Naive thymus-derived CD8-positive, alpha-beta T cell (primary cell): ENCODE data around the gene VWCE. TPM values are rescaled to one million over a fixed set of nuclear protein-coding genes. Genes with fewer than 3 reads are reported as not detected.

Experiments used
- ATAC-seq, 2 donors: fragments of 150-1000 bp; cut with Tn5 transposase in 1 of 2; sonication (Bioruptor Pico), chemical (Tn5 transposase) in 1 of 2; 1 replicate in 1 of 2; 2 replicates in 1 of 2; pipeline ENCODE4 v1.10.0; 2021; ENCODE audit warnings: mild to moderate bottlenecking in 2 of 2, moderate library complexity in 2 of 2
- POLR2A ChIA-PET: fragments of 350-600 bp; sonication (Branson Sonifier 250); formaldehyde crosslinking; loops from one replicate; lab custom pipeline; 2021; ENCODE audit warnings: antibody characterized with exemption; lab: Charles Lee
- DNase-seq, 10 donors: peaks; one replicate each; pipeline versions ENCODE4 v3.0.0 to v3.0.0-alpha.2; 2020 to 2022
- H3K27ac Mint-ChIP-seq, 10 donors: one replicate each; pipeline ENCODE4 v1.8.0; 2020 to 2022; ENCODE audit warnings: mild to moderate bottlenecking in 10 of 10, mixed read lengths in 10 of 10, moderate library complexity in 4 of 10, inconsistent platforms in 1 of 10
- H3K27me3 Mint-ChIP-seq, 5 donors: one replicate each; pipeline ENCODE4 v1.8.0; 2021 to 2022; ENCODE audit warnings: mixed read lengths in 5 of 5
- H3K36me3 Mint-ChIP-seq, 3 donors: one replicate each; pipeline ENCODE4 v1.8.0; 2020 to 2022; ENCODE audit warnings: mixed read lengths in 3 of 3, mild to moderate bottlenecking in 2 of 3, inconsistent platforms in 1 of 3
- H3K4me1 Mint-ChIP-seq, 4 donors: one replicate each; pipeline ENCODE4 v1.8.0; 2021 to 2022; ENCODE audit warnings: mixed read lengths in 4 of 4
- H3K4me3 Mint-ChIP-seq, 10 donors: one replicate each; pipeline ENCODE4 v1.8.0; 2020 to 2022; ENCODE audit warnings: mild to moderate bottlenecking in 10 of 10, mixed read lengths in 10 of 10, moderate library complexity in 6 of 10, inconsistent platforms in 1 of 10
- H3K9me3 Mint-ChIP-seq, 9 donors: one replicate each; pipeline ENCODE4 v1.8.0; 2020 to 2022; ENCODE audit warnings: mixed read lengths in 9 of 9, mild to moderate bottlenecking in 3 of 9, inconsistent platforms in 1 of 9, moderate library complexity in 1 of 9
- polyA plus RNA-seq, 3 donors: library from polyadenylated mRNA; unstranded; fragments of 300-500 nt; fragmentation: Illumina TruSeq; gene quantifications; one replicate each; pipeline ENCODE4 v1.2.3, GENCODE V29; 2021
- total RNA-seq, 8 experiments: library from RNA in 2 of 8; stranded (reverse) in 2 of 8; gene quantifications; one replicate each; pipeline ENCODE4 v1.2.3 and lab custom pipeline; 2021 to 2026

Gene VWCE
- total and polyA plus RNA-seq, 5 experiments from 2014 or later = 0.94 to 0.99 TPM; not detected in 3

DNA sequence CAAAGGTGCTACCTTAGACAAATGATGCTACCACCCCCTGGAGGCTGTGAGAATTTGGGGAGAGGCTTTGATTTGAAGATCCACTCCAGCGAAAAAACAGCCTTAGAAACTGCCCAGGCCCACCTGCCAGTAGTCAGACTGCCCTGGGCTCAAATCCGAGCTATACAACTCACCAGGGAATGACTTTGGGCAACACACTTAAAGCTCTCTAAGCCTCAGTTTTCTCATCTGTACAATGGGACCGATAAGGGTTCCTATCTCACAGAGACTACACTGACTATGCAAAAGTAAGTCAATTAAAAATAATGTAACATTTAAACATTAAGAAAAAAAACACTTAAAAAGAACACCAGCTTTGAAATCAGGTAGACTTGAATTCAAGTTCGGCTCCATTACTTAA is 19.9 kb downstream of the VWCE start:
- Mint-ChIP-seq H3K36me3 (no peaks in the 10 kb centered on the region), H3K4me1 (peaks cover 0 to 4% (median 0%) of the 10 kb centered on the region in 4 donors), H3K4me3 (no peak overlapping the region), H3K9me3 (no peaks in the 10 kb centered on the region), H3K27me3 (peaks cover 0 to 2% (median 0%) of the 10 kb centered on the region in 5 donors), H3K27ac (no peak overlapping the region)
- DNase-seq = no peak
- POLR2A ChIA-PET = no interaction called here
- no peak for ATAC-seq

- Mint-ChIP-seq H3K27ac (peak overlapping the region in 1 of 10 donors; percentile 37), H3K36me3 (no peaks in the 10 kb centered on the region), H3K27me3 (peaks cover 0 to 2% (median 0%) of the 10 kb centered on the region in 5 donors), H3K4me1 (peaks cover 0 to 4% (median 0%) of the 10 kb centered on the region in 4 donors), H3K9me3 (no peaks in the 10 kb centered on the region), H3K4me3 (no peak overlapping the region)
- POLR2A ChIA-PET = no interaction called here
- ATAC-seq (no peak), DNase-seq (no peak)
Observed at GRCh38 chr11:61274084-61274483, 21.0 kb downstream of the VWCE start.

DNA sequence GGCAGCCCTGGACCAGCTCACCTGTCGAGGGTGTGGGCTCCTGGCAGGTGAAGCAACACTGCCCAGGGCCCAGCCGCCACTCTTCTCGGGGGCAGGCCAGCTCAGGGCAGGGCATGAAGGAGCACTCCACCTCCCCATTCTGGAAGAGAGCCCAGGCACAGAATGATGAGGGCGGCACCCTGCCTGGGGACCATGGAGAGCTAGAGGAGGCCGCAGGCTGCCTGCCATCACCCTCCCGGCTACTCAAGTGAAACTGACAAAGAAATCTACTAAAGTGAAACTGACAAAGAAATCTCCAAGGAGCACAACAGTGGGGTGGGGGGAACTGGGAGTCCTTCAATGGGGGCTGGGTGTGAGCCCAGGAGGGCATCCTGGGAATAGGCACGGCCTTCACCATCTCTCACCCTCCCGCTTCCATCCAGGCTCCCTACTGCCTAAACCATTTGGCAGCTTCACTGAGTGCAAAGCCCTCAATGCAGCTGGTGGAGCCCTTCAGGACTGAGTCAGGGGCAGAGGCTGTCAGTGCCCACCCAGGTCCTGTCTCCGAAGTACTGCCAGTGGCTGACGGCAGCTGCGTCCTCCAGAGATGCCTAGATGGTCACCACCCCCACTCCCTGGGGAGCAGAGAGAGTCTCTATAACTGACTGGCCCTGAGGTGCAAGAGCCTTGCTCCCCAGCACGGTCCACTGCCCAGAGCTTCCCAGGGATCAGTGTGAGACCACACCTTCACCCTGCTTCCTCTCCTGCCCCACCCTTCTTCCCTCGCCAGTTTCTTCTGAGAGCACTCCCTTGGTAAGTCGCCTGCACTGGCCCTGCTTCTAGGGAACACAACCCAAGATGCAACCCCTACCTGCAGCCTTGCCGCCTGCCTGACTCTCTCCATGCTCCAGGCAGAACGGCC is 21.7 kb downstream of the VWCE start:
- DNase-seq (no peak), ATAC-seq (no peak)
- Mint-ChIP-seq H3K4me3 (no peak overlapping the region), H3K27me3 (peaks cover 0 to 2% (median 0%) of the 10 kb centered on the region in 5 donors), H3K27ac (no peak overlapping the region), H3K9me3 (no peaks in the 10 kb centered on the region), H3K4me1 (peaks cover 0 to 4% (median 0%) of the 10 kb centered on the region in 4 donors), H3K36me3 (no peaks in the 10 kb centered on the region)
- POLR2A ChIA-PET = no interaction called here

- POLR2A ChIA-PET = no interaction called here
- ATAC-seq (no peak), DNase-seq (no peak)
- no peak overlapping the region for H3K27ac Mint-ChIP-seq
- no peaks in the 10 kb centered on the region for H3K4me1 Mint-ChIP-seq
- no peaks in the 10 kb centered on the region for H3K36me3 Mint-ChIP-seq
- H3K4me3 Mint-ChIP-seq = no peak overlapping the region
- peaks cover 0 to 1% (median 0%) of the 10 kb centered on the region in 5 donors for H3K27me3 Mint-ChIP-seq
- no peaks in the 10 kb centered on the region for H3K9me3 Mint-ChIP-seq
Observed at GRCh38 chr11:61272731-61273130, 22.4 kb downstream of the VWCE start.

DNA sequence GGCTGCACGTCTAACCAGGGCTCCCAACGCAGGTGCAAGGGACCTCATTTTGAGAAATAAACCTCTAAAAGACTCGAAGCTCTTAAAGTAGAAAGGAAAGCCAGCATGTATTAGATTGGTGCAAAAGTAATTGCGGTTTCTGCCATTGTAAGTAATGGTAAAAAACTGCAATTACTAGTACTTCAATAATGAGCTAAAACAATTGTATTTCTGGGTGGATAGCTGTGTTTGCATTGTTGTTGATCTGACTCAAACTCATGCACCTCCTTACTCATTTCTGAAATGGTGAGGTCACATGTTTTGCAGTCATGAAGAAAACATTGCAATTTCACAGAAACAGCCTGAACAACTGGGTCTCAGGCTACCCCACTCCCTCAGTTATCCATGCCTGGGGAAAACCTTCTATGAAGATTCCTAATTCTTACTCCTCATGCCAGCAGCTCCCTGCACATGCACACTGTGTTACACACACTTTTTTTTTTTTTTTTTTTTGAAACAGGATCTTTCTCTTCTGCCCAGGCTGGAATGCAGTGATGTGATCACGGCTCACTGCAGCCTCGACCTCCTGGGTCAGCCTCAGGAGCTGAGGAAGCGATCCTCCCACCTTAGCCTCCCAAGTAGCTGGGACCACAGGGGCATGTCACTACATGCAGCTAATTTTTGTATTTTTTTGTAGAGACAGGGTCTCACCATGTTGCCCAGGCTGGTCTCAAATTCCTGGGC is 24.6 kb downstream of the VWCE start:
- H3K36me3 Mint-ChIP-seq = no peaks in the 10 kb centered on the region
- H3K27ac Mint-ChIP-seq = no peak overlapping the region
- ATAC-seq (no peak), DNase-seq (no peak)
- H3K9me3 Mint-ChIP-seq = no peaks in the 10 kb centered on the region
- H3K4me1 Mint-ChIP-seq = no peaks in the 10 kb centered on the region
- no peak overlapping the region for H3K4me3 Mint-ChIP-seq
- POLR2A ChIA-PET = no interaction called here
- H3K27me3 Mint-ChIP-seq = peaks cover 0 to 1% (median 0%) of the 10 kb centered on the region in 5 donors

DNA sequence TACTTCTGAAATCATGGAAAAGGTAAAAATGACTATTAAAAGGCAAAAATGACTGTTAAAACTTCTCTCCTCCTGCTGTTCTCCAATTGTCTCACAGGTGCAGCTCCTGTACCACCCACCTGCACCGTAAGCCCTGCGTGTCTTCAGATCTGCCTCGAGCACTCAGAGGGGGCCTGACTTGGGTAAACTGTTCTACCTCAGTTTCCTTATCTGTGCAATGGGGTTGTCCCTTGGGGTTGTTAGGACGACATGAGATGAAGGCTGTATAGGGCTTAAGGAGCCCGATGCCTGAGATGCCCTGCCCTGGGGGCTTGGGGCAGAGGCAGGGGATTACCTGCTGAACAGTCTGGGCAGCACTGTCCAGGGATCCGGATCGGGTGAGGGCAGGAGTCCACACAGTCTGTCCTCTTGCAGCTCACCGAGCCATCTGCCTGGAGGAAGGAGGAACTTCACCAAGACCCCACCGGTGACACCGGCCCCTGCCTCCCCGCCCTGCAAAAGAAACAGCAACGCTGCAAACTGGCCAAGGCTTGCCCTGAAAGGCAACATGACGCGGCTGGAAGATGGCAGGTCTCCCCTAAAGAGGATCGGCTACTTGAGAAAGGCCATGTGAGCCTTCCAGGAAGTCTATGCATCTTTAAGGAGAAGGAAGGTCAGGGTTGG is 26.4 kb downstream of the VWCE start:
- peak overlapping the region in 1 of 10 donors; percentile 75 for H3K27ac Mint-ChIP-seq
- no peaks in the 10 kb centered on the region for H3K36me3 Mint-ChIP-seq
- no peaks in the 10 kb centered on the region for H3K4me1 Mint-ChIP-seq
- ATAC-seq (no peak), DNase-seq (no peak)
- POLR2A ChIA-PET = no interaction called here
- H3K27me3 Mint-ChIP-seq = peaks cover 0 to 1% (median 0%) of the 10 kb centered on the region in 5 donors
- H3K9me3 Mint-ChIP-seq = no peaks in the 10 kb centered on the region
- no peak overlapping the region for H3K4me3 Mint-ChIP-seq

DNA sequence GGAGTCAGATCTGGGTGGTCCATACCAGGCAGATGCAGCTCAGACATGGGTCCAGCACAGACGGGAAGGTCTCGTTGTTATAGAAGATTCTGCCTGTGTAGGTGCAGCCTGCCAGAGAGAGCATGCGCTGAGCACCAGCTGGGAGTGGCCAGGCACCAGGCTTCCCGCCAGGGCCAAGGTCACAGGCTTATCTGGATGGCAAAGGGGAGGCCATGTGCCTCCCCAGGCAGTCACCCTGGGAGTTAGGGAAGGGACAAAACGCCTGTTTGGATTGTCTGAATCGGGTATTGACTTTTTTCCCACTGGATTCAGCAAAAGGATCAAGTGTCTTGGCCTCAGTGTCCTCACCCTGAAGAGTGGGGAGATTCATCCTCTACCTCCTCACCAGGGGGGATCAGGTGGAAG is 27.7 kb downstream of the VWCE start:
- H3K9me3 Mint-ChIP-seq = no peaks in the 10 kb centered on the region
- POLR2A ChIA-PET = no interaction called here
- DNase-seq = no peak
- H3K36me3 Mint-ChIP-seq = no peaks in the 10 kb centered on the region
- peaks cover 0 to 1% (median 0%) of the 10 kb centered on the region in 5 donors for H3K27me3 Mint-ChIP-seq
- peak overlapping the region in 2 of 10 donors; percentile 9 to 62 for H3K27ac Mint-ChIP-seq
- no peak for ATAC-seq
- no peaks in the 10 kb centered on the region for H3K4me1 Mint-ChIP-seq
- H3K4me3 Mint-ChIP-seq = no peak overlapping the region

DNA sequence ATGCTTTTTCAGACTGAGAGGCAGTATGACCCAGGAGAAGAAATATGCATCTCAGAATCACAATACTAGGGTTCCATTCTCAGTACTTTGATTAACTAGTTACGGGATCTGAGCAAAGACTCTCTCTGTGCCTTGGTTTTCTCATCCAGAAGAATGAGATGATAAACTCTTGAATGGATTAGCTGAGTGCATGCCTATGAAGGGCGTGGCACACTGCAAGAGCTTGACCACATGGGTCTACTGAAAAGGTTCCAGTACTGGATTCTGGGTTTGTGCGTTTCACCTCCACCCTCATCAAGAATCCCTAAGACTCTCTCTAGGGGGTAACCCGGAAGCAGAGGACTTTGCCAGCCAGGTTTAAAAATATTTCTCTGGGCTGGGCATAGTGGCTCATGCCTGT is 28.5 kb downstream of the VWCE start:
- H3K4me1 Mint-ChIP-seq = no peaks in the 10 kb centered on the region
- no peaks in the 10 kb centered on the region for H3K9me3 Mint-ChIP-seq
- H3K36me3 Mint-ChIP-seq = no peaks in the 10 kb centered on the region
- H3K27ac Mint-ChIP-seq = no peak overlapping the region
- DNase-seq = no peak
- ATAC-seq = no peak
- peaks cover 0 to 1% (median 0%) of the 10 kb centered on the region in 5 donors for H3K27me3 Mint-ChIP-seq
- POLR2A ChIA-PET = no interaction called here
- H3K4me3 Mint-ChIP-seq = no peak overlapping the region

DNA sequence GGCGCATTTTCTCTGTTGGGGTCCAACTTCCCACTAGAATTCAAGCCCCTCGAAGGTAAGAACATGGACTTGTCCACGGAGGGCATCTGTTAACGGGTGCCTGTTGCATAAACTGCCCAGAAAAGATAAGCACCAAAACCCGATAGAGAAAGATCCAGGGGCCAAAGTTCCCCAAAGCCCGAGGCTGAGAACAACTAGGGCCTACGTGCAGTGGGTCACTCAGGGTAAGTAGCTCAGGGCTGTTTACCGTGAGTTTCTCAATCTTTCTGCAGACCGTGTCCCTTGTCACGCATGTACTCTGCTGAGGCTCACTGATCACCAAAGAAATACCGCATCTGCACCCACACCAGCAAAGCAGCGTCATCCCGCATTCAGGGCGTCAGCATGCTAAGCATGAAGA is 29.8 kb downstream of the VWCE start:
- no peak overlapping the region for H3K4me3 Mint-ChIP-seq
- H3K9me3 Mint-ChIP-seq = no peaks in the 10 kb centered on the region
- no peaks in the 10 kb centered on the region for H3K36me3 Mint-ChIP-seq
- H3K4me1 Mint-ChIP-seq = no peaks in the 10 kb centered on the region
- no peak overlapping the region for H3K27ac Mint-ChIP-seq
- ATAC-seq = no peak
- DNase-seq = no peak
- H3K27me3 Mint-ChIP-seq = no peaks in the 10 kb centered on the region
- POLR2A ChIA-PET = no interaction called here

DNA sequence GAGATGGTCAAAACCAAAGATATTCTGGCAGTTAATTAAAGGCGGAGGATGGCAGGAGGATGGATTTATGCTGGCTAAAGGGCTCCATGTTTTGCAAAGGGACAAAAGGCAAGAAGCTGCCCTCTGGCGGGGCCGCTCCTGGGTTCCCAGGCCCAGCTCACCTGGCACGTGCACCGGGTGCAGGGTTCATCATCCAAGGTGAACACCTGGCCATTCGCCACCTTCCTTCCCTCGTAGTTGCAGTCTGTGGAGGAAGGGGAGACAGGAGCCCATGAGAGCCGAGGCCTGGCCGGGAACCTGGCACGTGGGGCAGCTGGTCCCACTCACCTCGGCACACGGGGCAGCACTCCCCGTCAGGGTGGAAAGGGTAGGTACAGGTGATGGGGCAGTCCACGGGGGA is 30.3 kb downstream of the VWCE start:
- no peak for ATAC-seq

GRCh38 chr11:61264371-61264770 is 30.7 kb downstream of the VWCE start:
- Mint-ChIP-seq H3K36me3 (no peaks in the 10 kb centered on the region), H3K4me3 (no peak overlapping the region), H3K9me3 (no peaks in the 10 kb centered on the region), H3K27ac (no peak overlapping the region), H3K27me3 (no peaks in the 10 kb centered on the region), H3K4me1 (no peaks in the 10 kb centered on the region)
- DNase-seq (no peak), ATAC-seq (no peak)
- POLR2A ChIA-PET = no interaction called here

More for the DNA sequence above, 30.3 kb downstream of the VWCE start:
- Mint-ChIP-seq H3K4me1 (no peaks in the 10 kb centered on the region), H3K9me3 (no peaks in the 10 kb centered on the region), H3K4me3 (no peak overlapping the region), H3K36me3 (no peaks in the 10 kb centered on the region), H3K27me3 (no peaks in the 10 kb centered on the region), H3K27ac (no peak overlapping the region)
- no peak for DNase-seq
- POLR2A ChIA-PET = no interaction called here

GRCh38 chr11:61259363-61259762 is 35.8 kb downstream of the VWCE start:
- Mint-ChIP-seq H3K36me3 (no peaks in the 10 kb centered on the region), H3K4me3 (no peak overlapping the region), H3K27me3 (no peaks in the 10 kb centered on the region), H3K4me1 (no peaks in the 10 kb centered on the region), H3K9me3 (no peaks in the 10 kb centered on the region), H3K27ac (no peak overlapping the region)
- POLR2A ChIA-PET = no interaction called here
- no peak for ATAC-seq
- DNase-seq = no peak

- no peaks in the 10 kb centered on the region for H3K9me3 Mint-ChIP-seq
- H3K4me1 Mint-ChIP-seq = no peaks in the 10 kb centered on the region
- H3K4me3 Mint-ChIP-seq = no peak overlapping the region
- ATAC-seq (no peak), DNase-seq (no peak)
- H3K27ac Mint-ChIP-seq = no peak overlapping the region
- POLR2A ChIA-PET = no interaction called here
- no peaks in the 10 kb centered on the region for H3K36me3 Mint-ChIP-seq
- no peaks in the 10 kb centered on the region for H3K27me3 Mint-ChIP-seq
Observed at GRCh38 chr11:61258546-61258945, 36.6 kb downstream of the VWCE start.
